Activated T-helper 9 cell treated with anti-CD3 and anti-CD28 coated beads, Interleukin-2, amount 50 U/mL, for 16 hours (primary cell): ENCODE data around the gene ALOX5AP.

ENCODE experiments used
- DNase-seq: peaks from one replicate; pipeline ENCODE4 v3.0.0-alpha.2; 2020; ENCODE audit warnings: low read depth

Gene ALOX5AP

DNA sequence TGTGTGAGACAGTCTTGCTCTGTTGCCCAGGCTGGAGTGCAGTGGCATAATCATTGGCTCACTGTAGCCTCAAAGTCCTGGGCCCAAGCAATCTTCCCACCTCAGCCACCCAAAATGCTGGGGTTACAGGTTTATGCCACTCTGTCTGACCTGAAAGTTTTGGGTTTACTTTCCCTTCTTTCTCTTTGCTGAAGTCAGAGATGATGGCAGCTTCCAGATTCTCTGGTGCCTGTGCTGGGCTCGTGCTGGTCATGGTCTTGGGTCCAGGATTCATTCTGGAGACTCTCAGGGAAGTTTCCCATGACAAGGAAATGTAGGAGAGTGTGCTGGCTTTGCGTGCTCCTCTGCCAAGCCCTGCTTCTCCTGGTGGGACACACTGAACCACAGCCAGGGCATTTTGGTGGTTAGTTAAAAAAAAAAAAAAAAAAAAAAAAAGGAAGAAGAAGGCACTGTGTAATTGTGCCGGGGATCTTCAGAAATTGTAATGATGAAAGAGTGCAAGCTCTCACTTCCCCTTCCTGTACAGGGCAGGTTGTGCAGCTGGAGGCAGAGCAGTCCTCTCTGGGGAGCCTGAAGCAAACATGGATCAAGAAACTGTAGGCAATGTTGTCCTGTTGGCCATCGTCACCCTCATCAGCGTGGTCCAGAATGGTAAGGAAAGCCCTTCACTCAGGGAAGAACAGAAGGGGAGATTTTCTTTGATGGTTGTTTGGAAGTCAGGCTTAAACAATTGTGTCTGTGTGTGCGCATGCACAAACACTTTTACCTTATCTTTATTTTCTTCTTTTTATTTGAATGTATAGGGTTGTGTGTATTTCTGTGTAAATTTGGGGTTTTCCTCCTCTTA, at the start of gene ALOX5AP:
Gene ALOX5AP (plus strand): TSS at position 519 of the 847 bp plus-strand sequence. CDS start 63 bp downstream, at position 582.
- no peak for DNase-seq

DNA sequence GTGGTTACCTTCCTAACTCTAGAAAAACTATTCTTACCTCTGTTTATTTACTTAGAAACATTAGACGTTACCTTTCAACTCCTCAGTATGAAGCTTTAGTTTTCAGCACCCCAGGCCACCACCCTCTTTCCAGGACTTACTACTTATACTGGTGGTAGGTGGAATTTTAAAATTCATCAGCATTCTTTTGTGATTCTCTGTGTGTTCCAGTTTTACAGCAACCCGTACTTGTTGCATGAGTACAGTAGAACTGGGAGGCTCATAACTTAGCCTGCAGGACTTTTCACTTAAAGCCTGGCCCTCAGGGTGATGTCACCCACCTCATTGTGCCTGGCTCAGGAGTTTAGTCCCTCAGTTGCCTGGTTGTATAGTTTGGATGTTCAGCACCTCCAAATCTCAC, 49.4 kb upstream of the ALOX5AP start:
- DNase-seq = no peak

GRCh38 chr13:30687601-30688000, 47.7 kb upstream of the ALOX5AP start:
- DNase-seq = no peak

GRCh38 chr13:30689752-30690151, 45.6 kb upstream of the ALOX5AP start:
- DNase-seq = no peak

DNA sequence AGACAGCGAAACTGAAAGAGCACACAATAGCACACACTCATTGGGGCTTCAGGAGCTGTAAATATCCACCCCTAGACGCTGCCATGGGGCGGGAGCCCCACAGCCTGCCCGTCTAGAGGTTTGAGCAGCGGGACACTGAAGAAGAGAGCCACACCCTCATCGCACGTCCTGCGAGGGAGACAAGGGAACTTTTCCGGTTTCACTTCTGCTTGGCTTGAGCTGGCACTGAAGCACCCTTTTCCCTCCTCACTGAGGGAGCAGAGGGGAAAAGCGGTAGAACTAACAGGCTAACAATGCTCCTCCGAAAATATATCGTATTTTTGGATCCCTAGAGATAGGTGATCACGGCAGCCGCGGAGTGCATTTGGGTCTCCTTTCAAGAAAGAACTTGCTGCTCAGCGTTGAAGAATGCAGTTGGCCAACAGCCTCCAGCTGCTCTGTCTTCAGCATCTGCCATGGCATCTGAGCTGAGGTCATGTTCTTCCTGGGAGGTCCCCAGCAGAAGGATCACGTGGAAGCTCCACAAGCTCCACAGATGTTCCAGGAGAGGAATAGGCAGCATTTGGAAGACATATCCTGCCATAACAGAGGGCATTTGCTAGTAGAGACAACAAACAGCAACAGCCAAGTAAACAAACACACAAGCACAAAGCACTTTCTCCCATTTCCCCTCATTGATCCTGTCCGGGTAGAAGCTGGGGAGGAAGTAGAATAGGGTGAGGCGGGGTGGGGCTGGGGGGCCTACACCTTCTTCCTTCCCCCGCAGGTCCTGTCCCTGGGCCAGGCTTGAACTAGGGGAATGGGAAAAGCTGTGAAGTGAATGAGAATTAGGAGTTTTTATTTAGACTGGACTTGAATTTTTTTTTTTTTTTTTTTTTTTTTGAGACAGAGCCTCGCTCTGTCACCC, 44.8 kb upstream of the ALOX5AP start:
- DNase-seq = no peak

GRCh38 chr13:30692113-30692512, 43.2 kb upstream of the ALOX5AP start:
- no peak for DNase-seq

DNA sequence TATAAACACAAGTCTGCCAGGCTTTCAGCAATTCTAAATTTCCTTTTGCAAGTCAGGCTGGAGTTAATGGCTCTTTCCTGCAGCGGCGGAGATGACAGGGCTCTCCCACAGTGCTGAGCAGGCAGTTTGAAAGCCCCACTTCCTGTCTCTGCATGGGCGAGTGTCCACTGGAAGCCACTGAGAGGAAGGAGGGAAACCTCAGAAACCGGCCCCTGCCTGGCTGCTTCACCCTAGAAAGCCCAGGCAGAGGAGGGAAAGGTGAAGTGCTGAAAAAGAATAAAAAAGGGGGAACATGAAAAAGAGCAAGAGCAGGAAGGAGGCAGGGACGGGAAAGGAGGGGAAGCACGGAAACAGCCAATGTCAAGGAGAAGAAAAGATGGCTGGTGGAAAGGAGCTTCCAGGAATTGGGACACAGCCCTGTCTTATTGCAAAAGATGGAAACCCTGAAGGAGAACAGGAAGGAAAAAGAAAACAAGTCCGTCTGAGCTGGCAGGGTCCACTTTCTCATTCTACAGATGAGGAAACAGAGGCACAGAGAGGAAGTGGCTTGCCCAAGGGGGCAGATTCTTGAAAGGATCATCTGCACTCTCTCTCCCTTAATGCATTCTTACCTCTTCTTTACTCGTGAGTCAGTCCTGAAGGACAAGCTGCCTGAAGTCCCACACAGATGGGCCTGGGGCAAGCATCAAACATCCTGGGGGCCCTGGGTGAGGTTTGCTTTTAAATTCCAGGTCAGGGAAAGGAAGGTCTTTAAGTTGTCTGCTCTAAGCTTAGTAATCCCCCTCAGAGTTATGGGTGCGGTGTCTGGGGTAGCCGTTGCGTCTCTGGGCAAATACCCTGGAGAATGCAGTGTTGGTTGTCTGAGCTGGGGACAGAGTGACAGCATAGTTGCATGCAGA, 38.8 kb upstream of the ALOX5AP start:
- no peak for DNase-seq

- no peak for DNase-seq
Observed at GRCh38 chr13:30697177-30697953, 38.0 kb upstream of the ALOX5AP start.

DNA sequence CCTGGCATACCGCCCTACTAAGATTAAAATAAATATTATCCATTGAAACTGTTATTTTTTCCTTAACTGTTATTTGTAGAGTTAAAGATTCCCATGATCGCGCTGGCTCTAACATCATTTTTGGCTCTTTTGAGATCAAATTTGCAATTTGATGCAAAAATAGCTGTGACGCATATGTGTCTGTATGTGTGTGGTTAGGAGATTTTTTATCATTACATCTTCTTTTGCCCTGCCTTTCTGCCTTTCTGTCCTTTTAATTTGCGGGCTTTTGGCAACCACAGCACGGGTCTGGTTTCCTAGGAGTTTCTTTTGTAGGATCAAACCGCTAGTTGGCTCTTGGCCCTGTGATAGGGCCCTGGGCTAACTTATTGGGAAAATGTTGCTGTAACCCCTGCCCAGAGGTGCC, 37.3 kb upstream of the ALOX5AP start:
- no peak for DNase-seq

GRCh38 chr13:30698488-30699005, 36.8 kb upstream of the ALOX5AP start:
- no peak for DNase-seq

GRCh38 chr13:30700364-30700763, 35.0 kb upstream of the ALOX5AP start:
- DNase-seq = no peak

- DNase-seq = no peak
Observed at GRCh38 chr13:30702006-30702405, 33.3 kb upstream of the ALOX5AP start.

GRCh38 chr13:30704596-30704995, 30.7 kb upstream of the ALOX5AP start:
- DNase-seq = no peak

GRCh38 chr13:30705680-30706079, 29.7 kb upstream of the ALOX5AP start:
- no peak for DNase-seq

DNA sequence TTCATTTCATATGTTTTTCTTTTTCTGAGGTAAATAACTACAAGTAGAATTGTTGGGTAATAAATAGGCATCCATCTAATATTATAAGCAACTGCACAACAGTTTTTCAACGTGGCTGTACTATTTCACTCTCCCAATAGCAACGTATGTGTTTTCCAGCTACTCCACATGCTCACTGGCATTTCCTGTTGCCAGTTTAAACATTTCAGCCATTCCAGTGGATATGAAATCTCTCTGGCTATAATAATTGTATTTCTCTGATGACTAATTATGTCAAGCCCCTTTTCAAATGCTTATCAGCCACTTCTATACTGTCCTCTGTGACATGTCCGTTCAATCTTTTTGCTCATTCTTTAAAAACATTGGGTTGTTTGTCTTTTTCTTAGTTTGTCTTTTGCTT, 26.8 kb upstream of the ALOX5AP start:
- DNase-seq = no peak

GRCh38 chr13:30710442-30710841, 24.9 kb upstream of the ALOX5AP start:
- no peak for DNase-seq

GRCh38 chr13:30711375-30711774, 24.0 kb upstream of the ALOX5AP start:
- DNase-seq = no peak

DNA sequence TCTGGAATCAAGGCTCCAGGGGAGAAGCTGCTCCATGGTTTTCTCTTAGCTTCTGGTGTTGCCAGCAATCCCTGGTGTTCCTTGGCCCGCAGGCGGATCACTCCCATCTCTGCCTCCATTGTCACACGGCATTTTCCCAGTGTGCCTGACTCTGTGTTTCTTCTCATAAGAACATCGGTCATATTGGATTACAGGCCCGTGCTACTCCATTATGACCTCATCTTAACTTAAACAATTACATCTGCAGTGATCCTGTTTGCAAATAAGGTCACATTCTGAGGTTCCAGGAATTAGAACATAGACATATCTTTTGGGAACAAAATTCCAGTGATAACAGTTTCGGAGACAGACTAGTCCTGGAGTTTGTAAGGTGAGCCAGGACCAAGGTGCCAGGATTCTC, 23.5 kb upstream of the ALOX5AP start:
- DNase-seq = no peak

GRCh38 chr13:30712536-30713532, 22.5 kb upstream of the ALOX5AP start:
- no peak for DNase-seq
